GM23338 (cell line): ENCODE results near the gene ERH.

ENCODE experiments used
- CREB1 ChIP-seq: fragments of 250-450 bp; sonication (Bioruptor Pico); IDR thresholded peaks from 2 replicates; pipeline ENCODE4 v1.5.0; 2020; ENCODE audit warnings: low read depth, mild to moderate bottlenecking, moderate library complexity
- CTCF ChIP-seq, 2 experiments: fragments of 200-600 bp in 1 of 2; sonication (generic) in 1 of 2; conservative IDR thresholded peaks; 2 replicates each; pipeline versions ENCODE4 v1.5.1 to v1.6.1; 2016 to 2017; ENCODE audit warnings: antibody characterized with exemption in 2 of 2, low read depth in 2 of 2, mild to moderate bottlenecking in 2 of 2, moderate library complexity in 1 of 2
- ETS1 ChIP-seq: IDR thresholded peaks from 2 replicates; pipeline ENCODE4 v1.6.1; 2016; ENCODE audit warnings: antibody characterized with exemption
- EZH2 ChIP-seq: fragments of 200-600 bp; sonication (generic); IDR thresholded peaks from one replicate; pipeline ENCODE4 v1.8.0; 2017; ENCODE audit warnings: antibody characterized with exemption, mild to moderate bottlenecking, low read depth; ENCODE audit not compliant: unreplicated experiment
- EZH2phosphoT487 ChIP-seq: fragments of 200-600 bp; sonication (generic); IDR thresholded peaks from one replicate; pipeline ENCODE4 v1.8.1; 2018; ENCODE audit warnings: antibody characterized with exemption; ENCODE audit not compliant: unreplicated experiment
- JUNB ChIP-seq: IDR thresholded peaks from one replicate; pipeline ENCODE4 v1.6.1; 2016; ENCODE audit warnings: antibody characterized with exemption; ENCODE audit not compliant: unreplicated experiment
- POLR2AphosphoS5 ChIP-seq: IDR thresholded peaks from 2 replicates; pipeline ENCODE4 v1.6.1; 2016; ENCODE audit warnings: antibody characterized with exemption, low read depth
- TF ChIP-seq, protein P1 (sequence below): IDR thresholded peaks from one replicate; pipeline ENCODE4 v1.6.1; 2018; ENCODE audit warnings: antibody characterized with exemption; ENCODE audit not compliant: unreplicated experiment

DNA sequence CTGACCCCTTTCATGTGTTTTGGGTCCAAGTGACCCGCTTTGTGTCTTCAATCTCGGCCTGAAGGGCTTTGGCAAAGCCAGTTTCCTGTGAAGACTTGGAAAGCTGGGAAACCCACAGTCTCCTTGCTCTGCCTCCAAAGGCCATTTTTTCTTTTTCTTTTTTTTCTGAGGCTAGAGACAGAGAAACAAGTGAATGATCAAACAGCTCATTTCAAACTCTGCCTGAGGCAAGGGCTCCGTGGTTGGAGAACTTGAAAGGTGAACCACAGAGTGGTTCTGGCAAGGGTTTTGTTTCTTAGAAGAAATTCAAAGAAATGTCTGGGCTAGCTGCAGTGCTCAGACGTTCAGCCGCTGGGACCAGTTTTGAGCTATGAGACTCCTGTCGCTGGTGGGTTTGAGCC is 62.7 kb downstream of the ERH start:
- TF ChIP-seq CTCF (conservative IDR thresholded peaks at IDR 0.05; ENCODE audit: low read depth in 2 of 2) (no peak), POLR2AphosphoS5 (no peak), EZH2phosphoT487 (no peak), EZH2 (no peak), CREB1 (no peak), JUNB (no peak), ETS1 (no peak)
- TF ChIP-seq, protein P1, sequence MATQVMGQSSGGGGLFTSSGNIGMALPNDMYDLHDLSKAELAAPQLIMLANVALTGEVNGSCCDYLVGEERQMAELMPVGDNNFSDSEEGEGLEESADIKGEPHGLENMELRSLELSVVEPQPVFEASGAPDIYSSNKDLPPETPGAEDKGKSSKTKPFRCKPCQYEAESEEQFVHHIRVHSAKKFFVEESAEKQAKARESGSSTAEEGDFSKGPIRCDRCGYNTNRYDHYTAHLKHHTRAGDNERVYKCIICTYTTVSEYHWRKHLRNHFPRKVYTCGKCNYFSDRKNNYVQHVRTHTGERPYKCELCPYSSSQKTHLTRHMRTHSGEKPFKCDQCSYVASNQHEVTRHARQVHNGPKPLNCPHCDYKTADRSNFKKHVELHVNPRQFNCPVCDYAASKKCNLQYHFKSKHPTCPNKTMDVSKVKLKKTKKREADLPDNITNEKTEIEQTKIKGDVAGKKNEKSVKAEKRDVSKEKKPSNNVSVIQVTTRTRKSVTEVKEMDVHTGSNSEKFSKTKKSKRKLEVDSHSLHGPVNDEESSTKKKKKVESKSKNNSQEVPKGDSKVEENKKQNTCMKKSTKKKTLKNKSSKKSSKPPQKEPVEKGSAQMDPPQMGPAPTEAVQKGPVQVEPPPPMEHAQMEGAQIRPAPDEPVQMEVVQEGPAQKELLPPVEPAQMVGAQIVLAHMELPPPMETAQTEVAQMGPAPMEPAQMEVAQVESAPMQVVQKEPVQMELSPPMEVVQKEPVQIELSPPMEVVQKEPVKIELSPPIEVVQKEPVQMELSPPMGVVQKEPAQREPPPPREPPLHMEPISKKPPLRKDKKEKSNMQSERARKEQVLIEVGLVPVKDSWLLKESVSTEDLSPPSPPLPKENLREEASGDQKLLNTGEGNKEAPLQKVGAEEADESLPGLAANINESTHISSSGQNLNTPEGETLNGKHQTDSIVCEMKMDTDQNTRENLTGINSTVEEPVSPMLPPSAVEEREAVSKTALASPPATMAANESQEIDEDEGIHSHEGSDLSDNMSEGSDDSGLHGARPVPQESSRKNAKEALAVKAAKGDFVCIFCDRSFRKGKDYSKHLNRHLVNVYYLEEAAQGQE = no peak
